Hypothalamus (tissue), 51 donors: ENCODE measurements around the gene PIK3C3.
"Not testable (repeated sequence)": the region's sequence is repeated elsewhere in the genome, so short reads cannot be mapped to it uniquely, and the experiment has no call there.

Source experiments
- DNase-seq, 51 donors: peaks; one replicate each; lab custom pipeline; 2025; lab: John Stamatoyannopoulos, UW

The PIK3C3 gene

DNA sequence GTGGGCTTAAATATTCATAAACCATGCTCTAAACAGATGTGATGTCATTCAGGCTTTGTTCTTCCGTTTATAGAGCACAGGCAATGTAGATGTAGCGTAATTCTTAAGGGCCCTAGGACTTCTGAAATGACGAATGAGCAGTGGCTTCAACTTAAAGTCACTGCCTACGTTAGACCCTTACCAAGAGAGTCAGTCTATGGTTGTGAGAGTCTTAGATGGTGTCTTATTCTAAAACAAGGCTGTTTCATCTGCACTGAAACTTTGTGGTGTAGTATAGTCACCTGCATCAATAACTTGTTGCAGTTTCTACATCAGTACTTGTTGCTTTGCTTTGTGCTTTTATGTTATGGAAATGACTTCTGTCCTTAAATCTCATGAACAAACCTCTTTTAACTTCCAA lies 56.0 kb downstream of the PIK3C3 start:
- no peak for DNase-seq

DNA sequence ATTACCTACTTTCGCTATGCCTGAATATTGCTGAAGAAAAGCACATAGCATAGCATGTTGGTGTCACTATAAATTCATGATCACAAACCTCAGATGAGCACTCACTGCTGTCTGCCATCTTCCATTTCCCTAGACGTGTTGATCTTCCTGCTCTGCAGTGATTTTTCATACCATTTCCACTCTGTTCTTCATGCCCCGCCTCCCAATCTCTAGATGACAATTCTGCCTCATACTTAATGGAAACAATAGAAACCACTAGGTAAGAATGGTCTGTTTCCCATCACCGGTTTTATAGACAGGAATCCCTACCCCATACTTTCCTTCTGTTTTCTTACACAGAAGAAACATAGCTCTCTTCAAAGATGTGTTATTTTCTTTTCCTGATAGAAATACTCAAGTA lies 63.8 kb downstream of the PIK3C3 start:
- DNase-seq: no peak

- no peak for DNase-seq
Observed at GRCh38 chr18:42024131-42024530, 69.1 kb downstream of the PIK3C3 start.

DNA sequence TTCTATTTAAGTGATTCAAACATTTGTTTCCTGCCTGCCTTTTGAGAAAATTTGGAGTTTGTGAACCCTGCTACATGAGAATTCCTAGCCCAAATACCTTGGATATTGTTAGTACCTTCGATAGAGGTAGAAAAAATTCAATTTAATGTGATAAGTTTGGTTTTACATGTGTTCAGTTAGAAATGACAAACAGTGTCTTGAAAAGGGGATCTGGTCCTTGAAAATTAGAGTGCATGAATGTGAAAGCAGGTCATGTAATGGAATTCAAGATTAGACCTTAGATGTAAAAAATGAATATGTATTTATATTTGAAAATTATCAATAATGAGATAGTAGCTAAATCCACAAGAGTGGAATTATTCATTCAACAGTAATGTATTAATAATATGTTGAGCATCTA lies 70.5 kb downstream of the PIK3C3 start:
- DNase-seq: no peak

- no peak for DNase-seq
Observed at GRCh38 chr18:42025974-42026625, 71.1 kb downstream of the PIK3C3 start.

- peak in 8 of 51 donors; percentile 1 to 25 (median 6) for DNase-seq
Observed at GRCh38 chr18:42028247-42028832, 73.3 kb downstream of the PIK3C3 start.

DNA sequence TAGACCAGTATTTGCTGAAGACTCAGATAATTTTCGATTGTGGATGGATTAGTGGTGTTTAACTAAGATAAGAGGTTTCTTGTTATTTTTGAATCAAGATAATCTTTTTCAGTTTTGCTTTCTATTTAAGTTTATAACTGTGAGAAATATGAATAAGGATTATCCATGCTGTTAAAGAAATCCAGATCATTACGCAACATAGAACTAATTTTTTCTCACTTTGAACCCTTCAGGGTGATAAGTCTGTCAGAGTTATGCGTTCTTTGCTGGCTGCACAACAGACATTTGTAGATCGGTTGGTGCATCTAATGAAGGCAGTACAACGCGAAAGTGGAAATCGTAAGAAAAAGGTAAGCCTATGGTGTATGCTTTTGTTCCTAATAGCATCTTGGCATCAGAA lies 74.1 kb downstream of the PIK3C3 start:
- no peak for DNase-seq

DNA sequence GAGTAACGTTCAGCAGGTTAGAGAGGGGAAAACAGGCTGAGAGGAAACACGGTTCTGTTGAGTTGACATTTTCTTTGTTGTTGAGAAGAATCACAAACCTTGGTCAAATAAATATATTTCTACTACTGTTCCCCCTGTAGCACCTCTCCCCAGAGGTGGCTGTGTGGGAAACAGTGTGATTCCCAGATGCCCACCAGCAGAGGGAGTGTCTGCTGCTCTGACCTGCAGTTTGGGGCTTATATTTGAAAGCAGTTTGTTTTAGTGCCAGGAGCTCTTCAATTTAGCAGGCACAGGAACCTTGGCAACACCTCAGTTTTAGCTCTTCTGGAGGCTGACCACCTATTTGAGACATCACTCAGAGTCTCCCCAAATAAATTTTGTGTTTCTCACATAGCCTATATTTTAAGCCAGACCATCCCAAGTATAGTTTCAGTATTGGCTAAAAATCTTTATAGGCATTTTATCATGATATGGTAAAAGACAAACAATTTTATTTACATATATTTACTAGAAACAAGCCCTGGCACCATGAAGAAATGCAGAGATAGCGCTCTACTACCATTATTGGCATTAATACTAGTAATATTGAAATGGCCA lies 75.7 kb downstream of the PIK3C3 start:
- DNase-seq: peak in 4 of 51 donors; percentile 1 to 17 (median 8)

GRCh38 chr18:42032447-42032846 lies 77.4 kb downstream of the PIK3C3 start:
- no peak for DNase-seq

- no peak for DNase-seq
Observed at GRCh38 chr18:42033137-42033810, 78.2 kb downstream of the PIK3C3 start.

DNA sequence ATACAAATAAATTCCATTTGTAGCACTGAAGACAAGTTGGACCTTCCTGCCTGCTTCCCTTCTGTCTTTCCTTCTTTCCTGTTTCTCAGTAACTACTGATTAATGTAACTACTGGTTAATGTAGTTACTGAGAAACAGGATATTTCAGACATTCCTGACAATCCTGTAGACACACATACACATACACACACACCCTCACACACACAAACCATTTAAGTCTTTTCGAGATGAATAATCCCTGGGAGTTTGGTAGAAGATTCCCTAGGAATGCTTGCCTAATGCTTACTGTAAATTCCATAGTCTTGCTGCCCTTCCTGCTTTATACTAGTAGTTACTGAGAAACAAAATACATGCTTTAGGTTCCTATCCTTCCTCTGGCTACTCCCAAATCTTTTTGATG lies 83.9 kb downstream of the PIK3C3 start:
- DNase-seq: no peak

GRCh38 chr18:42039396-42039795 lies 84.4 kb downstream of the PIK3C3 start:
- no peak for DNase-seq

DNA sequence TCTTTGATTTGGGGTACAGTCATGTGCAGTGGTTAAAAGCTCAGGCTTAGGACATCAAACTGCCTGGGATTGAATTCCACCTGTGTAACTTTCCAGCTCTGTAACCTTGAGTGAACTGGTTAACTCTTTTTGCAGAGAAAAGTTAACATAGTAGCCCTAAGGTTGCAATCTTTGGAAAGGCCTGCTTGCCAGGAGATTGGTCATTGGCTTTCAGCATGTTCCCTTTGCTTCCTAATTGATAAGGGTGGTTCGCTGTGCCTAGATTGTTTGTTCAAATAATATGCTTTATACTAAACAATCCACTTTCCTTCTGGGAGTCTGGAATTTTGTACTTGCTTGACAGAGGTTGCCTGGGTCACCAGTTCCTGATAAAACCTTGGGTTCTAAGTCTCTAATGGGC lies 86.8 kb downstream of the PIK3C3 start:
- DNase-seq: no peak

- no peak for DNase-seq
Observed at GRCh38 chr18:42045346-42045745, 90.3 kb downstream of the PIK3C3 start.

DNA sequence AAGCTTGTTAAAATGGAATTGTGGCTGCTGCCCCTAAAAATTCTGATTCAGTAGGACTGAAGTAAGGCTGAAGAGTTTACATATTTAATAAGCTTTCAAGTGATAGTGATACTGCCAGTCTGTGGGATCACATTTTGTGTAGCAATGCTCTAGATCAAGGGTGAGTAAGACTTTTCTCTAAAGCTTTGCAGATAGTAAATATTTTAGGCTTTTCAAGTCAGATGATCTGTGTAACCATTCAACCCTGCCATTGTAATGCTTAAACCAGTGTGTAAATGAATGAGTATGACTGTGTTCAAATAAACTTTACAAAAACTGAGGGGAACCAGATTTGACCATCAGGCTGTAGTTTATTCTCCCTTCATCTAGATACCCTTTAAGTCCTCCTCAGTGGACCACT lies 92.7 kb downstream of the PIK3C3 start:
- no peak for DNase-seq

DNA sequence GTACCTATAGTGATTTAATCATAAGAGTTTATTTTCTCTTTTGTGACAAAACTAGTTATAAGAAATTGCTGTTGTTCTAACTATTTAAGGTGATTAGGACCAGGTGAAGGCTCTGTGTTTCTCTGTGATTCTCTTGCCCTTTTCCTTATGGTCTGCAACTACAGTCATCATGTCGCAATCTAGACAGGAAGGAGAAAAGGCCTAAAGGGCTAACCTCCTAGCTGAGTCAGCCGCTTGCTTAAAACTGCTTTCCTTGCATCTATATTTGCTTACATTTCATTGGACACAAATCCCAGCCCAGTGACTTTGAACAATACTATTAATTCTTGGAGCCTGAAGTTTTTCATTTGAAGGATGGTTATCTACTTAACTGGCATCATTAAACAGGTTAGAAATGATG lies 93.1 kb downstream of the PIK3C3 start:
- DNase-seq: no peak

DNA sequence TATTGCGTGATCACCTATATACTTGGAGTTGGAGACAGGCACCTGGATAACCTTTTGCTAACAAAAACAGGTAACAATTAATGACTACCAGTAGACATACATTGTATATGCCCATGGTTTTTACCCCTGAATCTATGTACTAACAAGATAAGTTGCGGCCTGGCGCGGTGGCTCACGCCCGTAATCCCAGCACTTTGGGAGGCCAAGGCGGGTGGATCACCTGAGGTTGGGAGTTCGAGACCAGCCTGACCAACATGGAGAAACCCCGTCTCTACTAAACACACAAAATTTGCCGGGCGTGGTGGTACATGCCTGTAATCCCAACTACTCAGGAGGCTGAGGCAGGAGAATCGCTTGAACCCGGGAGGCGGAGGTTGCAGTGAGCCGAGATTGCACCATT lies 94.5 kb downstream of the PIK3C3 start:
- not testable (repeated sequence) for DNase-seq

DNA sequence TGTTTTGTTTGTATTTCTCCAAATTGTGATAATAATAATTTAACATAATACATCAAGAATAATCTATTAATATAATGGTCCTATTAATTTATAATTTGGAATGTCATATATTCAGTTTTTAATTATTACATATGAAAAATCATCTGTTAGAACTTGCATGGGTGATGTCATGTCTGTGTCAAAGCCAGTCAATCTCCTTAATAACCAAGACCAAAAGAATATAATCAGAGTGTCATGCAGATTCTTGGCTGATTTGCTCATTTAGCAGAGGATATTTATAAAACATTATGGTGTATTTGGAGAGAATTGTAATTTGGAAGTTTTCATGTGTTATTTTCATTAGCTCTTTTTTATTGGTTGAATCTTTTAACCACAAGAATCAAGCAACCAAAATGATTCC lies 96.4 kb downstream of the PIK3C3 start:
- no peak for DNase-seq

DNA sequence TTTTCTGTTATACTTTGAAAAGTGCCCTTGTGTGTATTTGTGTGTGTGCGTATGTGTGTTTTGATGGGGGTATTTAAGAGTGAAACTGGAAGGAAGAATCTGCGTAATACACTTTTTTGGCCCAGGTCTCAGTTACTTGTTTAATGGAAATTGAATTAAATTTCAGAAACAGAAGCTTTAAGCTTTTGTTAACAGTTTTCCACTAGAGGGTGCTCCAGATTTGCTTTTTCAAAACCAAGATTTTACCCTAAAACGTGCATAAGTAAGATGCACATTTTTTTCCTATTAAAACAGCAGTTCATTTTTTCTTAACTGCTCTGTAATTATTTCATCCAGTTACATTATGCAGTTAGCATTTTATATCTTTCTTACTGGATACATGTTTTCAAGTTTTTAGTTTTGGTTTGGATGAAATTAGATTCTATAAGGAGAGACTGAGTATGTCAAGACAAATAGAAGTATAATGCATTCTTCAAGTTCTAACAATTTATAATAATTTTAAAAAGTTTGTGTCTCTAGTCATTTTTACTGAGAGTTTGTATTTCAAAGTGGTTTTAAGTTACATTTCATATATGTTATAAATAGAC lies 97.2 kb downstream of the PIK3C3 start:
- DNase-seq: no peak

- peak in 33 of 51 donors; percentile 0 to 69 (median 25) for DNase-seq
Observed at GRCh38 chr18:42053188-42053781, 98.3 kb downstream of the PIK3C3 start.

DNA sequence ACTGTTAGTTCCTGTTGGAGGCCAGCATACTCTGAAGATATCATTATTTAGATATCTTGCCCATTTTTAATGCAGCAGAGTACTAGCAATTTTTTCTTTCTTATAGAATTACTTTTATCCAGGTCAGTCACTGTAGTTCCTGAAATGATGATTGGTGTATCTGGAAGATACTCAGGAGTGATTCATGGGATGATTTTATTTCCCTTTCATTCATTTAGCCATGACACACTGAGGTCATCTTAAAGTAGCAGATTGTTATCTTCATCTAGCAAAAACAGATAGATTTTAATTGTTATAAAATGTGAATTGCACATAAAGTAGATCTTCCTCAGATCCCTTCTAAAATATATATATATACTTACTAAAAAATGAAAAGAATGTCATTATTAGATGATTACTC lies 109.1 kb downstream of the PIK3C3 start:
- no peak for DNase-seq
